H9 (cell line): Measurements from ENCODE around the gene PCDHB13. TPM values are rescaled to one million over a fixed set of nuclear protein-coding genes. Genes with fewer than 3 reads are reported as not detected.

Source experiments
- DNase-seq: peaks from one replicate; pipeline ENCODE4 v3.0.0-alpha.2; 2017
- H2AFZ ChIP-seq: one replicate; pipeline ENCODE4 v1.6.1; 2013; ENCODE audit warnings: mild to moderate bottlenecking, low read length, control low read depth, moderate library complexity
- H2AK5ac ChIP-seq: 2 replicates; pipeline ENCODE4 v1.6.1; 2013; ENCODE audit warnings: low read length, control low read depth, mixed read lengths; ENCODE audit not compliant: insufficient read length
- H2BK120ac ChIP-seq: one replicate; pipeline ENCODE4 v1.6.1; 2013; ENCODE audit warnings: low read depth, mild to moderate bottlenecking, low read length, control low read depth, inconsistent platforms; ENCODE audit not compliant: poor library complexity, severe bottlenecking
- H2BK12ac ChIP-seq: 2 replicates; pipeline ENCODE4 v1.6.1; 2013; ENCODE audit warnings: low read length, control low read depth, mixed read lengths, low read depth; ENCODE audit not compliant: insufficient read length
- H2BK15ac ChIP-seq: 2 replicates; pipeline ENCODE4 v1.6.1; 2013; ENCODE audit warnings: low read depth, low read length, control low read depth
- H2BK20ac ChIP-seq: one replicate; pipeline ENCODE4 v1.6.1; 2013; ENCODE audit warnings: low read depth, mild to moderate bottlenecking, low read length, control low read depth, inconsistent platforms; ENCODE audit not compliant: poor library complexity, severe bottlenecking
- H2BK5ac ChIP-seq: 2 replicates; pipeline ENCODE4 v1.6.1; 2013; ENCODE audit warnings: low read length, control low read depth, mixed read lengths; ENCODE audit not compliant: insufficient read length
- H3K14ac ChIP-seq: 2 replicates; pipeline ENCODE4 v1.6.1; 2013; ENCODE audit warnings: low read length, control low read depth; ENCODE audit not compliant: insufficient read depth
- H3K18ac ChIP-seq: 2 replicates; pipeline ENCODE4 v1.6.1; 2013; ENCODE audit warnings: low read depth, mild to moderate bottlenecking, mixed read lengths, low read length, control low read depth; ENCODE audit not compliant: insufficient read length
- H3K23ac ChIP-seq: 2 replicates; pipeline ENCODE4 v1.6.1; 2013; ENCODE audit warnings: low read length, control low read depth, mixed read lengths, low read depth; ENCODE audit not compliant: insufficient read length
- H3K23me2 ChIP-seq: 2 replicates; pipeline ENCODE4 v1.6.1; 2013; ENCODE audit warnings: low read depth, mild to moderate bottlenecking, mixed read lengths, low read length, control low read depth; ENCODE audit not compliant: insufficient read length, poor library complexity, severe bottlenecking
- H3K27ac ChIP-seq: 2 replicates; pipeline ENCODE4 v1.5.1; 2013; ENCODE audit warnings: low read length, control low read depth, mixed read lengths, low read depth; ENCODE audit not compliant: insufficient read length
- H3K27me3 ChIP-seq: 2 replicates; pipeline ENCODE4 v1.6.1; 2013; ENCODE audit warnings: low read length, control low read depth, inconsistent platforms; ENCODE audit not compliant: insufficient read depth
- H3K4ac ChIP-seq: 2 replicates; pipeline ENCODE4 v1.6.1; 2013; ENCODE audit warnings: low read depth, mild to moderate bottlenecking, control low read depth, inconsistent platforms, low read length, moderate library complexity
- H3K4me1 ChIP-seq: 2 replicates; pipeline ENCODE4 v1.6.1; 2013; ENCODE audit warnings: low read length, control low read depth, inconsistent platforms; ENCODE audit not compliant: insufficient read depth
- H3K4me2 ChIP-seq: 2 replicates; pipeline ENCODE4 v1.6.1; 2013; ENCODE audit warnings: low read length, control low read depth, mixed read lengths; ENCODE audit not compliant: insufficient read length, insufficient read depth
- H3K56ac ChIP-seq: 2 replicates; pipeline ENCODE4 v1.6.1; 2013; ENCODE audit warnings: low read depth, mild to moderate bottlenecking, mixed read lengths, low read length, control low read depth; ENCODE audit not compliant: insufficient read length
- H3K79me1 ChIP-seq: 2 replicates; pipeline ENCODE4 v1.6.1; 2013; ENCODE audit warnings: low read depth, mild to moderate bottlenecking, moderate library complexity, low read length, control low read depth, inconsistent platforms; ENCODE audit not compliant: insufficient read depth, poor library complexity, severe bottlenecking
- H3K79me2 ChIP-seq: 2 replicates; pipeline ENCODE4 v1.6.1; 2013; ENCODE audit warnings: low read length, control low read depth, inconsistent platforms; ENCODE audit not compliant: insufficient read depth
- H3K9ac ChIP-seq: 2 replicates; pipeline ENCODE4 v1.6.1; 2013; ENCODE audit warnings: low read length, control low read depth, mixed read lengths; ENCODE audit not compliant: insufficient read length; ENCODE audit errors: extremely low read depth
- H3K9me3 ChIP-seq: one replicate; pipeline ENCODE4 v1.6.1; 2013; ENCODE audit warnings: low read depth, low read length, inconsistent platforms; ENCODE audit not compliant: control insufficient read depth
- H3T11ph ChIP-seq: one replicate; pipeline ENCODE4 v1.6.1; 2013; ENCODE audit warnings: mild to moderate bottlenecking, low read length, control low read depth, inconsistent platforms
- H4K20me1 ChIP-seq: one replicate; pipeline ENCODE4 v1.6.1; 2013; ENCODE audit not compliant: control insufficient read depth, insufficient read length, insufficient read depth
- H4K5ac ChIP-seq: 2 replicates; pipeline ENCODE4 v1.6.1; 2013; ENCODE audit warnings: low read depth, mild to moderate bottlenecking, mixed read lengths, low read length, control low read depth; ENCODE audit not compliant: insufficient read length
- H4K8ac ChIP-seq: replicated peaks from 2 replicates; pipeline ENCODE4 v1.6.1; 2013; ENCODE audit warnings: low read length, control low read depth, mixed read lengths, low read depth; ENCODE audit not compliant: insufficient read length
- H4K91ac ChIP-seq: 2 replicates; pipeline ENCODE4 v1.6.1; 2013; ENCODE audit warnings: low read depth, mild to moderate bottlenecking, moderate library complexity, mixed read lengths, low read length, control low read depth; ENCODE audit not compliant: insufficient read length
- H3K27ac Mint-ChIP-seq, 3 experiments: 2 replicates in 2 of 3; 3 replicates in 1 of 3; pipeline ENCODE4 v1.8.0; 2020 to 2021; ENCODE audit warnings: mixed read lengths in 3 of 3, mild to moderate bottlenecking in 1 of 3, moderate library complexity in 1 of 3
- H3K27me3 Mint-ChIP-seq: 2 replicates; pipeline ENCODE4 v1.8.0; 2021; ENCODE audit warnings: low read depth, mild to moderate bottlenecking, moderate library complexity, mixed read lengths
- H3K36me3 Mint-ChIP-seq, 3 experiments: 2 replicates in 2 of 3; 3 replicates in 1 of 3; pipeline ENCODE4 v1.8.0; 2020 to 2021; ENCODE audit warnings: low read depth in 3 of 3, mixed read lengths in 3 of 3; ENCODE audit not compliant: insufficient read depth in 1 of 3
- H3K4me1 Mint-ChIP-seq, 2 experiments: 2 replicates each; pipeline ENCODE4 v1.8.0; 2020; ENCODE audit warnings: mixed read lengths in 2 of 2
- H3K4me3 Mint-ChIP-seq, 2 experiments: 2 replicates in 1 of 2; 3 replicates in 1 of 2; pipeline ENCODE4 v1.8.0; 2020 to 2021; ENCODE audit warnings: mild to moderate bottlenecking in 2 of 2, mixed read lengths in 2 of 2, moderate library complexity in 1 of 2
- H3K9me3 Mint-ChIP-seq, 2 experiments: 2 replicates in 1 of 2; 3 replicates in 1 of 2; pipeline ENCODE4 v1.8.0; 2020; ENCODE audit warnings: mild to moderate bottlenecking in 2 of 2, mixed read lengths in 2 of 2, moderate library complexity in 1 of 2
- CTCF ChIP-seq: fragments of 200-600 bp; sonication (generic); conservative IDR thresholded peaks from 3 replicates; pipeline ENCODE4 v1.8.0; 2021; ENCODE audit warnings: antibody characterized with exemption, mild to moderate bottlenecking
- WGBS: extraction: QIAGEN DNeasy Blood & Tissue Kit; methylation state at CpG from one replicate; pipeline ENCODE4 v1.1.7; 2013; ENCODE audit warnings: missing lambda C conversion rate, low lambda C conversion rate, mixed read lengths; ENCODE audit not compliant: insufficient read length; ENCODE audit errors: extremely low coverage; 5-methylcytosine and 5-hydroxymethylcytosine counted together
- total RNA-seq: library from RNA; stranded (reverse); gene quantifications from 2 replicates; pipeline ENCODE4 v1.2.1, GENCODE V29; 2021

PCDHB13 gene
- total RNA-seq, 1 experiment from 2014 or later, result 1.7 TPM

GRCh38 chr5:141236516-141237313 lies 23.0 kb downstream of the PCDHB13 start:
- no CpG with 5 or more reads among the region's 32 CpGs for WGBS
- no peak overlapping the region for H3K27ac ChIP-seq
- H3K23me2 ChIP-seq, result no peaks in the 10 kb centered on the region
- no peak overlapping the region for H2BK15ac ChIP-seq
- H3K18ac ChIP-seq, result no peak overlapping the region
- H3K23ac ChIP-seq, result no peak overlapping the region
- H2BK120ac ChIP-seq, result no peak overlapping the region
- H3K4me2 ChIP-seq, result no peak overlapping the region
- H2BK20ac ChIP-seq, result no peak overlapping the region
- H3K27me3 ChIP-seq, result no peaks in the 10 kb centered on the region
- no peak for TF ChIP-seq CTCF
- H3T11ph ChIP-seq, result no peak overlapping the region
- no peak overlapping the region for H3K56ac ChIP-seq
- H3K4me1 Mint-ChIP-seq, result 0 out of 4 replicates have a peak, but pooled peaks cover 0 to 2% of the 10 kb centered on the region in 2 experiments
- no peaks in the 10 kb centered on the region for H4K20me1 ChIP-seq
- H3K27ac Mint-ChIP-seq, result no peak overlapping the region; a peak in 1 of 7 replicates
- DNase-seq, result no peak
- H2AFZ ChIP-seq, result no peak overlapping the region
- H3K79me1 ChIP-seq, result no peaks in the 10 kb centered on the region
- no peak overlapping the region for H4K5ac ChIP-seq
- H2AK5ac ChIP-seq, result no peak overlapping the region
- no peaks in the 10 kb centered on the region for H3K79me2 ChIP-seq
- peaks cover 47 to 68% of the 10 kb centered on the region in 2 experiments for H3K9me3 Mint-ChIP-seq
- no peak overlapping the region for H3K9ac ChIP-seq
- H4K91ac ChIP-seq, result no peak overlapping the region
- no peak overlapping the region for H3K14ac ChIP-seq
- H2BK12ac ChIP-seq, result no peak overlapping the region
- peaks cover 2% of the 10 kb centered on the region for H3K27me3 Mint-ChIP-seq
- no peaks in the 10 kb centered on the region for H3K4me1 ChIP-seq
- peaks cover 13 to 36% (median 15%) of the 10 kb centered on the region in 3 experiments for H3K36me3 Mint-ChIP-seq
- no peak overlapping the region for H4K8ac ChIP-seq
- H3K4ac ChIP-seq, result no peak overlapping the region
- peaks cover 25% of the 10 kb centered on the region for H3K9me3 ChIP-seq
- no peak overlapping the region for H3K4me3 Mint-ChIP-seq
- H2BK5ac ChIP-seq, result no peak overlapping the region
